SK-N-SH treated with all-trans-retinoic acid at 6 μM for 48 hours (cell line): Measurements from ENCODE around the gene PARD3B.

Experiments
- ISL1 ChIP-seq: fragments of 250-450 bp; sonication (Bioruptor Pico); IDR thresholded peaks from 2 replicates; pipeline ENCODE4 v2.1.2; 2022; ENCODE audit warnings: mild to moderate bottlenecking, moderate library complexity
- TF ChIP-seq, protein P1 (sequence below): fragments of 250-450 bp; sonication (Bioruptor Pico); IDR thresholded peaks from 2 replicates; pipeline ENCODE4 v1.8.0; 2020; ENCODE audit warnings: mild to moderate bottlenecking, moderate library complexity, borderline replicate concordance

DNA sequence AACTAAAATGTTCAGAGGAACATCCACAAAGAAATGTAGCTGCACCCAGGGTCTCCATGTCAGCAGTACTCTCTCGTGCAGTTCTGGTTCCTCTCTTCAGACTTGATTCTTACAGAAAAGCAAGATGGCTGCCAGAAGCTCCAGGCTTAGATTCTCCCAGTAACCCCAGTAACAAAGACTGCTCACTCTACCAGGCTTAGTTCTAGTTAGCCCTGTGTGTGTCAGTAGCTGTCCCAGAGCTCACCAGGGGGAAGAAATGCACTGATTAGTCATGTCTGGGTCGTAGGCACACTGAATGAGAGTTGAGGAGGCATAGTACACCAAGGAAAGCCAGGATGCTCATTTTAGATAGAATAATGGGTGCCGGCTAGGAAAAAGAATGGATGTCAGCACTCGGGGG is 742.0 kb downstream of the PARD3B start:
- no peak for TF ChIP-seq ISL1
- TF ChIP-seq, protein P1, sequence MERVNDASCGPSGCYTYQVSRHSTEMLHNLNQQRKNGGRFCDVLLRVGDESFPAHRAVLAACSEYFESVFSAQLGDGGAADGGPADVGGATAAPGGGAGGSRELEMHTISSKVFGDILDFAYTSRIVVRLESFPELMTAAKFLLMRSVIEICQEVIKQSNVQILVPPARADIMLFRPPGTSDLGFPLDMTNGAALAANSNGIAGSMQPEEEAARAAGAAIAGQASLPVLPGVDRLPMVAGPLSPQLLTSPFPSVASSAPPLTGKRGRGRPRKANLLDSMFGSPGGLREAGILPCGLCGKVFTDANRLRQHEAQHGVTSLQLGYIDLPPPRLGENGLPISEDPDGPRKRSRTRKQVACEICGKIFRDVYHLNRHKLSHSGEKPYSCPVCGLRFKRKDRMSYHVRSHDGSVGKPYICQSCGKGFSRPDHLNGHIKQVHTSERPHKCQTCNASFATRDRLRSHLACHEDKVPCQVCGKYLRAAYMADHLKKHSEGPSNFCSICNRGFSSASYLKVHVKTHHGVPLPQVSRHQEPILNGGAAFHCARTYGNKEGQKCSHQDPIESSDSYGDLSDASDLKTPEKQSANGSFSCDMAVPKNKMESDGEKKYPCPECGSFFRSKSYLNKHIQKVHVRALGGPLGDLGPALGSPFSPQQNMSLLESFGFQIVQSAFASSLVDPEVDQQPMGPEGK (CRISPR knock-in tag): no peak
